Trophoblast cell (in vitro differentiated cells and primary cell): ENCODE results near the gene TPCN1.
A peak's percentile ranks its signal among the peaks of the same experiment; 100 is the strongest.

Source experiments
- DNase-seq, 2 donors: peaks; one replicate each; pipeline ENCODE4 v3.0.0-alpha.2; 2016
- H2AFZ ChIP-seq: 2 replicates; pipeline ENCODE4 v1.6.1; 2013; ENCODE audit warnings: low read length, moderate library complexity, mild to moderate bottlenecking; ENCODE audit not compliant: insufficient read depth, poor library complexity
- H2AK5ac ChIP-seq: 2 replicates; pipeline ENCODE4 v1.6.1; 2013; ENCODE audit warnings: mild to moderate bottlenecking, low read length
- H2BK120ac ChIP-seq: 2 replicates; pipeline ENCODE4 v1.6.1; 2013; ENCODE audit warnings: low read length, mild to moderate bottlenecking, moderate library complexity; ENCODE audit not compliant: insufficient read depth, poor library complexity
- H2BK12ac ChIP-seq: 2 replicates; pipeline ENCODE4 v1.6.1; 2013; ENCODE audit warnings: mild to moderate bottlenecking, low read length, moderate library complexity
- H2BK5ac ChIP-seq: 2 replicates; pipeline ENCODE4 v1.6.1; 2013; ENCODE audit warnings: low read length, low read depth, moderate library complexity, mild to moderate bottlenecking; ENCODE audit not compliant: poor library complexity
- H3K14ac ChIP-seq: 2 replicates; pipeline ENCODE4 v1.6.1; 2013; ENCODE audit warnings: mild to moderate bottlenecking, low read length
- H3K18ac ChIP-seq: 2 replicates; pipeline ENCODE4 v1.6.1; 2013; ENCODE audit warnings: mild to moderate bottlenecking, low read length
- H3K23ac ChIP-seq: 2 replicates; pipeline ENCODE4 v1.6.1; 2013; ENCODE audit warnings: low read length
- H3K27ac ChIP-seq: 2 replicates; pipeline ENCODE4 v1.5.1; 2013; ENCODE audit warnings: low read depth, mild to moderate bottlenecking, inconsistent platforms, low read length, moderate library complexity
- H3K27me3 ChIP-seq: 2 replicates; pipeline ENCODE4 v1.6.1; 2013; ENCODE audit warnings: inconsistent platforms, mild to moderate bottlenecking, low read length, moderate library complexity; ENCODE audit not compliant: insufficient read depth
- H3K36me3 ChIP-seq, 2 experiments: 1 replicate in 1 of 2; 2 replicates in 1 of 2; pipeline ENCODE4 v1.6.1; 2013; ENCODE audit warnings: low read length in 2 of 2, mild to moderate bottlenecking in 2 of 2, moderate library complexity in 1 of 2; ENCODE audit not compliant: insufficient read depth in 2 of 2, control insufficient read depth in 1 of 2
- H3K4ac ChIP-seq: 2 replicates; pipeline ENCODE4 v1.6.1; 2013; ENCODE audit warnings: low read depth, mild to moderate bottlenecking, low read length, moderate library complexity
- H3K4me1 ChIP-seq, 2 experiments: 1 replicate in 1 of 2; 2 replicates in 1 of 2; pipeline ENCODE4 v1.6.1; 2013; ENCODE audit warnings: low read length in 2 of 2, mild to moderate bottlenecking in 2 of 2, moderate library complexity in 1 of 2; ENCODE audit not compliant: insufficient read depth in 2 of 2, control insufficient read depth in 1 of 2
- H3K4me2 ChIP-seq: 2 replicates; pipeline ENCODE4 v1.6.1; 2013; ENCODE audit warnings: inconsistent platforms, mild to moderate bottlenecking, low read length, moderate library complexity
- H3K4me3 ChIP-seq: 2 replicates; pipeline ENCODE4 v1.5.1; 2013; ENCODE audit warnings: mild to moderate bottlenecking, low read depth, low read length, inconsistent platforms
- H3K79me1 ChIP-seq: one replicate; pipeline ENCODE4 v1.6.1; 2013; ENCODE audit warnings: low read length
- H3K79me2 ChIP-seq: 2 replicates; pipeline ENCODE4 v1.6.1; 2013; ENCODE audit warnings: low read length, mild to moderate bottlenecking; ENCODE audit not compliant: control insufficient read depth, insufficient read depth, poor library complexity
- H3K9ac ChIP-seq: 2 replicates; pipeline ENCODE4 v1.6.1; 2013; ENCODE audit warnings: mild to moderate bottlenecking, low read length
- H3K9me3 ChIP-seq: 2 replicates; pipeline ENCODE4 v1.6.1; 2013; ENCODE audit warnings: low read depth, mild to moderate bottlenecking, control low read depth, inconsistent platforms, low read length; ENCODE audit not compliant: insufficient read depth
- H4K12ac ChIP-seq: 2 replicates; pipeline ENCODE4 v1.6.1; 2013; ENCODE audit warnings: low read depth, mild to moderate bottlenecking, low read length, moderate library complexity
- H4K8ac ChIP-seq: 2 replicates; pipeline ENCODE4 v1.6.1; 2013; ENCODE audit warnings: low read depth, mild to moderate bottlenecking, low read length, moderate library complexity
- H4K91ac ChIP-seq: one replicate; pipeline ENCODE4 v1.6.1; 2013; ENCODE audit warnings: low read depth, mild to moderate bottlenecking, low read length, moderate library complexity
- WGBS: extraction: QIAGEN DNeasy Blood & Tissue Kit; methylation state at CpG from one replicate; pipeline ENCODE4 v1.1.7; 2013; ENCODE audit warnings: missing lambda C conversion rate; ENCODE audit not compliant: insufficient read length, insufficient coverage; ENCODE audit errors: extremely low coverage; 5-methylcytosine and 5-hydroxymethylcytosine counted together

The TPCN1 gene

GRCh38 chr12:113329022-113329790 lies 107.9 kb downstream of the TPCN1 start:
- Histone ChIP-seq H4K91ac (no peak overlapping the region), H2AK5ac (no peak overlapping the region), H3K79me2 (no peaks in the 10 kb centered on the region), H4K12ac (no peak overlapping the region), H3K9ac (no peak overlapping the region), H3K27me3 (no peaks in the 10 kb centered on the region), H2AFZ (no peak overlapping the region), H4K8ac (no peak overlapping the region), H3K36me3 (peaks cover 5 to 9% of the 10 kb centered on the region in 2 experiments), H2BK120ac (no peak overlapping the region), H3K9me3 (no peaks in the 10 kb centered on the region), H2BK5ac (no peak overlapping the region), H3K4me3 (peak overlapping the region; percentile 43), H3K4me1 (peaks cover 3 to 7% of the 10 kb centered on the region in 2 experiments), H3K79me1 (no peaks in the 10 kb centered on the region), H3K4me2 (no peak overlapping the region), H3K14ac (no peak overlapping the region), H2BK12ac (no peak overlapping the region), H3K27ac (no peak overlapping the region), H3K4ac (no peak overlapping the region), H3K23ac (no peak overlapping the region), H3K18ac (no peak overlapping the region)
- no CpG with 5 or more reads among the region's 9 CpGs for WGBS
- DNase-seq = no peak

- Histone ChIP-seq H3K27me3 (no peaks in the 10 kb centered on the region), H3K4me2 (no peak overlapping the region), H2BK120ac (no peak overlapping the region), H2BK5ac (no peak overlapping the region), H3K9me3 (no peaks in the 10 kb centered on the region), H4K8ac (no peak overlapping the region), H3K9ac (no peak overlapping the region), H2AFZ (no peak overlapping the region), H3K4ac (no peak overlapping the region), H2BK12ac (no peak overlapping the region), H3K18ac (no peak overlapping the region), H3K79me2 (no peaks in the 10 kb centered on the region), H3K36me3 (peaks cover 5 to 9% of the 10 kb centered on the region in 2 experiments), H3K4me3 (no peak overlapping the region), H3K27ac (no peak overlapping the region), H3K14ac (no peak overlapping the region), H4K91ac (no peak overlapping the region), H3K79me1 (peaks cover 4% of the 10 kb centered on the region), H2AK5ac (no peak overlapping the region), H3K4me1 (peaks cover 7 to 9% of the 10 kb centered on the region in 2 experiments), H4K12ac (no peak overlapping the region), H3K23ac (no peak overlapping the region)
- WGBS = no CpG with 5 or more reads among the region's 1 CpG
- no peak for DNase-seq
Measured at GRCh38 chr12:113329791-113330417, 108.6 kb downstream of the TPCN1 start.

DNA sequence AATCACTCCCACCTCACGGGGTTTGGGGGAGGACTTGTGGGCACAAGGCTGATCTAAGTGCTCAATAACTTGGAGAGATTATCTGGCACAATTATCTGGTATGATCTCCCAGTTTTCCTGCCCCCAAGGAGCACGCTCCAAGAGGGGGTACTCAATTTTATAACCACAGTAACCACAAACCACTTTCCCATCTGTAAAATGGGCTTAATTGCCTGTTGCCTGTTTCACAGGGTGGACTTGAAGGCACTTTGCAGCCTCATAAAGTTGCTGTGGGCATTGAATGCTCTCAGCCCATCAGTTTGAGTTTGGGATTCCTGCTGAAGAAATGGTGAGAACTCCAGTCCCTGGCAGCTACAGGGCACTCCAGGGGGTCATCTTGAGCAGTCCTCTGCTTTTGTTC lies 109.2 kb downstream of the TPCN1 start:
- H3K79me2 ChIP-seq = peaks cover 2% of the 10 kb centered on the region
- no peak overlapping the region for H4K12ac ChIP-seq
- peaks cover 5 to 9% of the 10 kb centered on the region in 2 experiments for H3K36me3 ChIP-seq
- peaks cover 7 to 11% of the 10 kb centered on the region in 2 experiments for H3K4me1 ChIP-seq
- no peaks in the 10 kb centered on the region for H3K27me3 ChIP-seq
- peaks cover 6% of the 10 kb centered on the region for H3K79me1 ChIP-seq
- H3K4ac ChIP-seq = no peak overlapping the region
- no peak for DNase-seq
- no peak overlapping the region for H2AK5ac ChIP-seq
- no peak overlapping the region for H3K23ac ChIP-seq
- H2BK12ac ChIP-seq = no peak overlapping the region
- H3K27ac ChIP-seq = no peak overlapping the region
- H3K14ac ChIP-seq = no peak overlapping the region
- H2AFZ ChIP-seq = no peak overlapping the region
- H3K9ac ChIP-seq = no peak overlapping the region
- no peak overlapping the region for H2BK120ac ChIP-seq
- H2BK5ac ChIP-seq = no peak overlapping the region
- no peak overlapping the region for H4K8ac ChIP-seq
- H3K9me3 ChIP-seq = no peaks in the 10 kb centered on the region
- no CpG with 5 or more reads among the region's 2 CpGs for WGBS
- no peak overlapping the region for H3K4me3 ChIP-seq
- H4K91ac ChIP-seq = no peak overlapping the region
- no peak overlapping the region for H3K18ac ChIP-seq
- no peak overlapping the region for H3K4me2 ChIP-seq

DNA sequence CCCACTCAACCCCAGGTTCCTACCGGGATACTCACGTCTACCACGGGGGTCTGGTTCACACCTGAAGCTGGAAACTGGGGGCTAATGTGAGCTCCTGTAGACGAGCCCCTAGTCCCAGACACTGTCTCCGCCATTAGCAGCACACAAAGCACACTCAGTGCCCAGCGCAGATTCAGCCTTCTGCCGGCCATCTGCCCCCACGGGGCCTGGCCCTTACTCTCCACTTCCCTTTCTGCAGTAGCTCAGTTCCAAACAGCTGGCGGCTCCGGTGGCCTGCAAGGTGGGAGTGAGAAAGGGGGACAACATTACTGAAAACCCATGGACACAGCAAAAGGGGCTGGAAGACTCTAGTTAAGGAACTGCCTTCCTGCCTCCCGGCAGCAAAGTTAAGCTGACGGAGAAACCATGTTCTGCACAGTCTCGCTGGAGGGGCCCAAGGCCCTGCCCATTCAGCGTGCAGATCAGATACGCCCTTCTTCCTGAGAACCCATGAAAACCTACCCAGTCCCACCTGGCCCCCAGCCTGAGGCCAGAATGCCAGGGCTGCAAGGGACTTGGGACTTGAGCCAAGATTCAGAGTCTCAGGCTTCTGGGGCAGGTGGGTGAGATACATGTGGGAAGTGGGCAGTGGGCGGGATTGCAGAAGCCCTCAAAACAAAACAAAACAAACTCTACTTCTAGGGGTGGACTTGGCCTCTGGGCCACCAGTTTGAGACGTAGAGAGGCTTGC lies 111.6 kb downstream of the TPCN1 start:
- Histone ChIP-seq H3K9ac (no peak overlapping the region), H3K4ac (no peak overlapping the region)
- WGBS = no CpG with 5 or more reads among the region's 17 CpGs

More for the DNA sequence above, 111.6 kb downstream of the TPCN1 start:
- Histone ChIP-seq H3K4me3 (no peak overlapping the region), H2AK5ac (no peak overlapping the region), H3K14ac (no peak overlapping the region), H2BK12ac (no peak overlapping the region), H3K4me1 (peaks cover 7 to 11% of the 10 kb centered on the region in 2 experiments), H3K27me3 (no peaks in the 10 kb centered on the region), H2BK120ac (no peak overlapping the region), H3K23ac (no peak overlapping the region), H4K8ac (no peak overlapping the region), H4K12ac (peak overlapping the region; percentile 17), H4K91ac (no peak overlapping the region), H3K79me1 (peaks cover 6% of the 10 kb centered on the region), H3K36me3 (peaks cover 5 to 9% of the 10 kb centered on the region in 2 experiments), H3K18ac (no peak overlapping the region), H2AFZ (no peak overlapping the region), H3K27ac (no peak overlapping the region), H3K9me3 (no peaks in the 10 kb centered on the region), H3K79me2 (peaks cover 2% of the 10 kb centered on the region), H2BK5ac (no peak overlapping the region), H3K4me2 (no peak overlapping the region)
- DNase-seq = no peak
